DND-41 (cell line): ENCODE results near the gene KIF18A.

Source experiments
- ATAC-seq: fragments of 200-7000 bp; cut with Tn5 transposase; 3 replicates; pipeline ENCODE4 v1.9.1; 2021; ENCODE audit warnings: low read depth; ENCODE audit not compliant: insufficient read depth
- DNase-seq: peaks from one replicate; pipeline ENCODE4 v3.0.0-alpha.2; 2020
- H2AFZ ChIP-seq: 2 replicates; pipeline ENCODE4 v1.6.0; 2012; ENCODE audit warnings: low read depth, low read length
- H3K27ac ChIP-seq: 2 replicates; pipeline ENCODE4 v1.5.1; 2012; ENCODE audit warnings: low read length, inconsistent platforms
- H3K27me3 ChIP-seq: fragments of 200-600 bp; sonication (generic); 2 replicates; pipeline ENCODE4 v1.6.0; 2012; ENCODE audit warnings: low read length, mild to moderate bottlenecking, inconsistent platforms; ENCODE audit not compliant: insufficient read depth, poor library complexity
- H3K36me3 ChIP-seq: 2 replicates; pipeline ENCODE4 v1.5.1; 2012; ENCODE audit warnings: low read length, inconsistent platforms; ENCODE audit not compliant: insufficient read depth
- H3K4me1 ChIP-seq: 2 replicates; pipeline ENCODE4 v1.5.1; 2012; ENCODE audit warnings: mild to moderate bottlenecking, low read length; ENCODE audit not compliant: insufficient read depth
- H3K4me2 ChIP-seq: 2 replicates; pipeline ENCODE4 v1.6.0; 2012; ENCODE audit warnings: mild to moderate bottlenecking, moderate library complexity, low read length, inconsistent platforms; ENCODE audit not compliant: insufficient read depth
- H3K4me3 ChIP-seq, 2 experiments: fragments of 200-600 bp in 1 of 2; shearing (Covaris generic) in 1 of 2; 2 replicates each; pipeline ENCODE4 v1.5.1; 2012 to 2016; ENCODE audit warnings: inconsistent platforms in 2 of 2, low read length in 2 of 2, mild to moderate bottlenecking in 2 of 2, low read depth in 1 of 2, moderate library complexity in 1 of 2
- H3K79me2 ChIP-seq: 2 replicates; pipeline ENCODE4 v1.6.0; 2012; ENCODE audit warnings: low read length, inconsistent platforms; ENCODE audit not compliant: insufficient read depth
- H3K9ac ChIP-seq: 2 replicates; pipeline ENCODE4 v1.6.0; 2012; ENCODE audit warnings: low read depth, mild to moderate bottlenecking, inconsistent platforms, low read length, moderate library complexity
- H3K9me3 ChIP-seq: 2 replicates; pipeline ENCODE4 v1.5.1; 2012; ENCODE audit warnings: low read length, moderate library complexity, mild to moderate bottlenecking, inconsistent platforms; ENCODE audit not compliant: insufficient read depth, severe bottlenecking
- H4K20me1 ChIP-seq: 2 replicates; pipeline ENCODE4 v1.6.0; 2012; ENCODE audit warnings: low read length; ENCODE audit not compliant: insufficient read depth
- EZH2 ChIP-seq: IDR thresholded peaks from 3 replicates; pipeline ENCODE4 v1.6.1; 2012; ENCODE audit warnings: borderline replicate concordance, low read depth, mild to moderate bottlenecking, moderate library complexity, low read length, inconsistent platforms; ENCODE audit not compliant: severe bottlenecking
- TF ChIP-seq, protein P1 (sequence below): IDR thresholded peaks from 2 replicates; pipeline ENCODE4 v1.5.1; 2012; ENCODE audit warnings: borderline replicate concordance, low read length, moderate library complexity, mild to moderate bottlenecking; ENCODE audit not compliant: poor library complexity, severe bottlenecking; ENCODE audit errors: extremely low read depth

The KIF18A gene

GRCh38 chr11:28107191-28107749 is 686 bp downstream of the KIF18A start:
- H3K27ac ChIP-seq: peak overlapping the region; percentile 93
- peaks cover 62% of the 10 kb centered on the region for H3K4me1 ChIP-seq
- H3K27me3 ChIP-seq: no peaks in the 10 kb centered on the region
- H4K20me1 ChIP-seq: no peaks in the 10 kb centered on the region; the same call in 1 of the 2 replicates
- DNase-seq (peak; percentile 23), ATAC-seq (peak; percentile 9; the same call in 2 of the 3 replicates)
- no peak for TF ChIP-seq EZH2
- TF ChIP-seq, protein P1, sequence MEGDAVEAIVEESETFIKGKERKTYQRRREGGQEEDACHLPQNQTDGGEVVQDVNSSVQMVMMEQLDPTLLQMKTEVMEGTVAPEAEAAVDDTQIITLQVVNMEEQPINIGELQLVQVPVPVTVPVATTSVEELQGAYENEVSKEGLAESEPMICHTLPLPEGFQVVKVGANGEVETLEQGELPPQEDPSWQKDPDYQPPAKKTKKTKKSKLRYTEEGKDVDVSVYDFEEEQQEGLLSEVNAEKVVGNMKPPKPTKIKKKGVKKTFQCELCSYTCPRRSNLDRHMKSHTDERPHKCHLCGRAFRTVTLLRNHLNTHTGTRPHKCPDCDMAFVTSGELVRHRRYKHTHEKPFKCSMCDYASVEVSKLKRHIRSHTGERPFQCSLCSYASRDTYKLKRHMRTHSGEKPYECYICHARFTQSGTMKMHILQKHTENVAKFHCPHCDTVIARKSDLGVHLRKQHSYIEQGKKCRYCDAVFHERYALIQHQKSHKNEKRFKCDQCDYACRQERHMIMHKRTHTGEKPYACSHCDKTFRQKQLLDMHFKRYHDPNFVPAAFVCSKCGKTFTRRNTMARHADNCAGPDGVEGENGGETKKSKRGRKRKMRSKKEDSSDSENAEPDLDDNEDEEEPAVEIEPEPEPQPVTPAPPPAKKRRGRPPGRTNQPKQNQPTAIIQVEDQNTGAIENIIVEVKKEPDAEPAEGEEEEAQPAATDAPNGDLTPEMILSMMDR: no peak
- H3K4me3 ChIP-seq: peak overlapping the region; percentile 78 to 87
- peak overlapping the region; percentile 76 for H3K4me2 ChIP-seq
- peak overlapping the region; percentile 65 for H3K9ac ChIP-seq
- H2AFZ ChIP-seq: peak overlapping the region; percentile 88
- H3K79me2 ChIP-seq: peaks cover 98% of the 10 kb centered on the region
- H3K36me3 ChIP-seq: 0 out of 2 replicates have a peak, but pooled peaks cover 3% of the 10 kb centered on the region
- H3K9me3 ChIP-seq: no peaks in the 10 kb centered on the region

DNA sequence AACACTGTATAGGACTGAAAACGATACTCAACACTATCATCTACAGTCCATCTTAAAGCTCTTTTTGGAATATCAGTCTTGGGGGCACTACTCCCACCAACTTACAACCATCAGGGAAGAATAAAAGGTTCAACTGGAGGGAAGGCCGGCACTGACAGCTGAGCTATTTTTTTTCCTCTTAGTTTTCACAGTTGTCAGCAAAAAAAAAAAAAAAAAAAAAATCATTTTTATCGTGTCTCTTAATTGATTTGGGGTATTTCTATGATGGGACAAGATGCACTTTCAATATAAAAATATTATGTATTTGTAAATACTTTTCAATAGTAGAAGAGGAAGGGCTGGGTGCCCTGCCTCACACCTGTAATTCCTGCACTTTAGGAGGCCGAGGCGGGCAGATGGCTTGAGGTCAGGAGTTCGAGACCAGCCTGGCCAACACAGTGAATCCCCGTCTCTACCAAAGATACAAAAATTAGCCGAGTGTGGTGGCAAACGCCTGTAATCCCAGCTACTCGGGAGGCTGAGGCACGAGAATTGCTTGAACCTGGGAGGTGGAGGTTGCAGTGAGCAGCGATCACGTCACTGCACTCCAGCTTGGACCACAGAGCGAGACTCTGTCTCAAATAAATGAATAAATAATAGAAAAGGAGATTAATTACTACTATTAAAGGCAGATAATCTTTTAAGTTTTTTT is 1.5 kb downstream of the KIF18A start:
- ATAC-seq (no peak), DNase-seq (no peak)
- Histone ChIP-seq H3K9me3 (no peaks in the 10 kb centered on the region), H3K27ac (peak overlapping the region; percentile 93), H3K4me2 (peak overlapping the region; percentile 76), H3K4me3 (peak overlapping the region; percentile 78 to 87; a peak in 3 of 4 replicates), H3K4me1 (peaks cover 54% of the 10 kb centered on the region), H3K36me3 (0 out of 2 replicates have a peak, but pooled peaks cover 3% of the 10 kb centered on the region), H3K27me3 (no peaks in the 10 kb centered on the region), H4K20me1 (no peaks in the 10 kb centered on the region; the same call in 1 of the 2 replicates), H3K9ac (peak overlapping the region; percentile 65), H2AFZ (no peak overlapping the region), H3K79me2 (peaks cover 98% of the 10 kb centered on the region)
- no peak for TF ChIP-seq EZH2
- TF ChIP-seq, protein P1: no peak

GRCh38 chr11:28105869-28106268 is 2.1 kb downstream of the KIF18A start:
- peak overlapping the region; percentile 65 for H3K9ac ChIP-seq
- H4K20me1 ChIP-seq: no peaks in the 10 kb centered on the region; the same call in 1 of the 2 replicates
- H3K27ac ChIP-seq: no peak overlapping the region
- 0 out of 2 replicates have a peak, but pooled peaks cover 3% of the 10 kb centered on the region for H3K36me3 ChIP-seq
- peaks cover 48% of the 10 kb centered on the region for H3K4me1 ChIP-seq
- H3K4me2 ChIP-seq: peak overlapping the region; percentile 76
- peak overlapping the region in 1 of 2 experiments; percentile 87; a peak in 3 of 4 replicates for H3K4me3 ChIP-seq
- H3K9me3 ChIP-seq: no peaks in the 10 kb centered on the region
- H2AFZ ChIP-seq: no peak overlapping the region
- no peak for DNase-seq
- no peaks in the 10 kb centered on the region for H3K27me3 ChIP-seq
- H3K79me2 ChIP-seq: peaks cover 98% of the 10 kb centered on the region
- no peak for ATAC-seq
- TF ChIP-seq, protein P1: no peak
- no peak for TF ChIP-seq EZH2
